PC-9 (cell line): ENCODE data around the gene NYAP2. TPM values are rescaled to one million over a fixed set of nuclear protein-coding genes. Genes with fewer than 3 reads are reported as not detected.

Source experiments
- BruUV-seq: library from RNA; stranded (reverse); fragments of 400-500 nt; replicated peaks from 2 replicates; lab custom pipeline; 2021; lab: Mats Ljungman, UMichigan
- CTCF ChIA-PET: fragments of 300-600 bp; sonication (Branson Sonifier 250); formaldehyde crosslinking; loops from one replicate; lab custom pipeline; 2022; ENCODE audit warnings: antibody characterized with exemption; lab: Charles Lee
- POLR2A ChIA-PET: fragments of 300-600 bp; sonication (Branson Sonifier 250); formaldehyde crosslinking; loops from one replicate; lab custom pipeline; 2022; ENCODE audit warnings: antibody characterized with exemption; ENCODE audit not compliant: unreplicated experiment; lab: Charles Lee
- DNase-seq, 2 experiments: peaks; one replicate each; pipeline versions ENCODE4 v3.0.0 to v3.0.0-alpha.2; 2015 to 2022; ENCODE audit warnings: mixed read lengths in 1 of 2
- H2AFZ ChIP-seq: fragments of 200-600 bp; sonication (generic); 2 replicates; pipeline ENCODE4 v1.8.1; 2017; ENCODE audit warnings: antibody characterized with exemption
- H3F3A ChIP-seq: fragments of 200-600 bp; sonication (generic); 2 replicates; pipeline ENCODE4 v1.8.1; 2017; ENCODE audit warnings: antibody characterized with exemption, mild to moderate bottlenecking, low read depth; ENCODE audit not compliant: insufficient read depth
- H3K27ac ChIP-seq: fragments of 200-600 bp; sonication (generic); 2 replicates; pipeline ENCODE4 v1.6.1; 2016; ENCODE audit warnings: mixed run types
- H3K27me3 ChIP-seq: fragments of 200-600 bp; sonication (generic); 2 replicates; pipeline ENCODE4 v1.6.1; 2016; ENCODE audit warnings: low read depth, mixed run types; ENCODE audit not compliant: insufficient read depth
- H3K36me3 ChIP-seq: fragments of 200-600 bp; sonication (generic); 2 replicates; pipeline ENCODE4 v1.6.1; 2016; ENCODE audit warnings: low read depth, mixed run types
- H3K4me1 ChIP-seq: fragments of 200-600 bp; sonication (generic); replicated peaks from 2 replicates; pipeline ENCODE4 v1.6.1; 2016; ENCODE audit warnings: mixed run types; ENCODE audit not compliant: insufficient read depth
- H3K4me2 ChIP-seq: fragments of 200-600 bp; sonication (generic); 2 replicates; pipeline ENCODE4 v1.6.1; 2017; ENCODE audit warnings: mixed run types
- H3K4me3 ChIP-seq: fragments of 200-600 bp; sonication (generic); 2 replicates; pipeline ENCODE4 v1.6.1; 2016; ENCODE audit warnings: mixed run types
- H3K79me2 ChIP-seq: fragments of 200-600 bp; sonication (generic); 2 replicates; pipeline ENCODE4 v1.6.1; 2017; ENCODE audit warnings: low read depth, mixed run types
- H3K9me2 ChIP-seq: fragments of 200-600 bp; sonication (generic); 2 replicates; pipeline ENCODE4 v1.8.1; 2017; ENCODE audit warnings: mild to moderate bottlenecking; ENCODE audit not compliant: insufficient read depth
- H3K9me3 ChIP-seq: fragments of 200-600 bp; sonication (generic); 2 replicates; pipeline ENCODE4 v1.8.1; 2016; ENCODE audit warnings: low read depth; ENCODE audit not compliant: insufficient read depth
- H4K20me1 ChIP-seq: fragments of 200-600 bp; sonication (generic); 2 replicates; pipeline ENCODE4 v1.8.1; 2017; ENCODE audit not compliant: insufficient read depth
- EZH2 ChIP-seq: fragments of 200-600 bp; sonication (generic); IDR thresholded peaks from 2 replicates; pipeline ENCODE4 v1.8.0; 2017; ENCODE audit warnings: antibody characterized with exemption, low read depth
- intact Hi-C: fragments of 100-400 bp; cut with micrococcal nuclease; formaldehyde crosslinking; loops from one replicate; pipeline ENCODE4 v1.10.0; 2022; ENCODE audit not compliant: unreplicated experiment
- total RNA-seq: library from RNA; stranded (reverse); gene quantifications from 2 replicates; pipeline ENCODE4 v1.2.3, GENCODE V29; 2021
- TF ChIP-seq, protein P1 (sequence below): fragments of 200-600 bp; sonication (generic); conservative IDR thresholded peaks from 2 replicates; pipeline ENCODE4 v1.6.1; 2017; ENCODE audit warnings: mixed run types, antibody characterized with exemption, mild to moderate bottlenecking, moderate library complexity

Gene NYAP2
- total RNA-seq, 1 experiment from 2014 or later: 0.65 TPM

DNA sequence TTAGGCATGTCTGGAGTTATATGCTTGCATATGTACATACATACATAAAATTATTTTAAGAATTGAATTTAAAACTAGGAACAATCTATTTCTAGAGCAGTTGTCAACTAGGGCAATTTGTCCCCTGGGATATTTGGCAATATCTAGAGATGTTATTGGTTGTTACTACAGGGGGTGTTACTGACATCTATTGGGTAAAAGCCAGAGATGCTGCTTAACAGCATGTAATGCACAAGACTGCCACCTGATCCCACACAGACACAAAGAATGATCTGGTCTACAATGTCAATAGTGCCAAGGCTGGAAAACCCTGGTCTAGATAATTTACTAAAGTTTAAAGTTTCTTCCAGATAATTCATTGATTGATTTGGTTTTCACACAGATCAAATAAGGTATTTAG is 185.3 kb downstream of the NYAP2 start:
- ChIA-PET CTCF (no interaction called here), POLR2A (no interaction called here)
- TF ChIP-seq, protein P1, sequence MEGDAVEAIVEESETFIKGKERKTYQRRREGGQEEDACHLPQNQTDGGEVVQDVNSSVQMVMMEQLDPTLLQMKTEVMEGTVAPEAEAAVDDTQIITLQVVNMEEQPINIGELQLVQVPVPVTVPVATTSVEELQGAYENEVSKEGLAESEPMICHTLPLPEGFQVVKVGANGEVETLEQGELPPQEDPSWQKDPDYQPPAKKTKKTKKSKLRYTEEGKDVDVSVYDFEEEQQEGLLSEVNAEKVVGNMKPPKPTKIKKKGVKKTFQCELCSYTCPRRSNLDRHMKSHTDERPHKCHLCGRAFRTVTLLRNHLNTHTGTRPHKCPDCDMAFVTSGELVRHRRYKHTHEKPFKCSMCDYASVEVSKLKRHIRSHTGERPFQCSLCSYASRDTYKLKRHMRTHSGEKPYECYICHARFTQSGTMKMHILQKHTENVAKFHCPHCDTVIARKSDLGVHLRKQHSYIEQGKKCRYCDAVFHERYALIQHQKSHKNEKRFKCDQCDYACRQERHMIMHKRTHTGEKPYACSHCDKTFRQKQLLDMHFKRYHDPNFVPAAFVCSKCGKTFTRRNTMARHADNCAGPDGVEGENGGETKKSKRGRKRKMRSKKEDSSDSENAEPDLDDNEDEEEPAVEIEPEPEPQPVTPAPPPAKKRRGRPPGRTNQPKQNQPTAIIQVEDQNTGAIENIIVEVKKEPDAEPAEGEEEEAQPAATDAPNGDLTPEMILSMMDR: no peak
- no peak for TF ChIP-seq EZH2
- Histone ChIP-seq H3K79me2 (no peaks in the 10 kb centered on the region), H4K20me1 (no peaks in the 10 kb centered on the region), H3K27ac (no peak overlapping the region), H3K27me3 (no peaks in the 10 kb centered on the region), H3K9me3 (no peaks in the 10 kb centered on the region), H3K36me3 (no peaks in the 10 kb centered on the region), H3K4me2 (no peak overlapping the region), H2AFZ (no peak overlapping the region), H3K9me2 (no peaks in the 10 kb centered on the region), H3K4me3 (no peak overlapping the region), H3F3A (no peaks in the 10 kb centered on the region), H3K4me1 (no peaks in the 10 kb centered on the region)
- no peak for DNase-seq
- intact Hi-C loops: no loop called here
- no TSS peak for BruUV-seq

DNA sequence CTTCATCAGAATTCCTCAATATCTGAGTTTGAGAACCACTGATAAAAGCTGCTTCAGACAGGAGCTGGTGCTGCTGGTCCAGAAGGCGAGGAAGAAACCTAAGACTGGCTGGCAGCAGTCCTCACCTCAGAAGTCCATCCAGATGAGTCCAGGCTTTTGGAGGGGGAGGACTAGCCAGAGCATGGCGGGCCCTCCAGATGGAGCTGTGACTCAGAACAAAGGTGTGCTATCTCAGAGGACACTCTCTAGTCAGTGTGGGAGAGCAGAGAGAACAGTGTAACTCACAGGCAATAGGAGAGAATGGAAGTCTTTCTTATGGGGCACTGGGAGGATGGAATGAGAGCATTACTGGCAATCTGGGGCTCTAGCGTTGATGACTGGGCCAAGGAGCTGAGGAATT is 191.4 kb downstream of the NYAP2 start:
- Histone ChIP-seq H3K4me2 (no peak overlapping the region), H3F3A (no peaks in the 10 kb centered on the region), H4K20me1 (no peaks in the 10 kb centered on the region), H3K4me1 (no peaks in the 10 kb centered on the region), H3K79me2 (no peaks in the 10 kb centered on the region), H3K27me3 (no peaks in the 10 kb centered on the region), H3K36me3 (no peaks in the 10 kb centered on the region), H3K4me3 (no peak overlapping the region), H2AFZ (no peak overlapping the region), H3K27ac (no peak overlapping the region), H3K9me2 (no peaks in the 10 kb centered on the region), H3K9me3 (no peaks in the 10 kb centered on the region)
- intact Hi-C loops: no loop called here
- ChIA-PET POLR2A (no interaction called here), CTCF (no interaction called here)
- DNase-seq: no peak
- no peak for TF ChIP-seq EZH2
- TF ChIP-seq, protein P1: no peak
- no TSS peak for BruUV-seq

DNA sequence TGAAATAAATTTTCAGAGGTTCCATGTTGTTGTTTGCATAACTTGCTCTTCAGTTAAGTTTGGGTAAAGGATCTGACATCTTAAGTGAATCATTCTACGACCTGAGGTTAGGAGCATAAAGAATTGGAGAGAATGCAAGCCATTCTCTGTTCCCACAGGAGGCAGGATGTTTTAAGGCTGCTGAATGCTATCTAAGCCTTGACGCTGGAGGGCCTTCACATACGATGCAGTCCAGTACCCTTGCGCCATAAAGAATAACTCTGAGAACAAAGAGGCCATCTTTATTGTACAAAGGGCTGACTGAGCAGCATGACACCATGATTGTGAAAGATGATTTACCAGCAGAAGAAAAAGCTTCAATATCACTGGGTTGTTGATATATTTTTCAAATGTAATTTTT is 198.4 kb downstream of the NYAP2 start:
- BruUV-seq: no TSS peak
- no peaks in the 10 kb centered on the region for H4K20me1 ChIP-seq
- no peak for DNase-seq
- ChIA-PET CTCF (no interaction called here), POLR2A (no interaction called here)
- no peaks in the 10 kb centered on the region for H3K79me2 ChIP-seq
- H3K9me2 ChIP-seq: no peaks in the 10 kb centered on the region
- H3K4me1 ChIP-seq: no peaks in the 10 kb centered on the region
- no peak for TF ChIP-seq EZH2
- TF ChIP-seq, protein P1: no peak
- H3K4me2 ChIP-seq: no peak overlapping the region
- intact Hi-C loops: no loop called here
- H2AFZ ChIP-seq: no peak overlapping the region
- no peak overlapping the region for H3K27ac ChIP-seq
- no peak overlapping the region for H3K4me3 ChIP-seq
- no peaks in the 10 kb centered on the region for H3F3A ChIP-seq
- H3K9me3 ChIP-seq: no peaks in the 10 kb centered on the region
- no peaks in the 10 kb centered on the region for H3K27me3 ChIP-seq
- no peaks in the 10 kb centered on the region for H3K36me3 ChIP-seq
